ENCODE measurements around the gene EVX1. TPM values are rescaled to one million over a fixed set of nuclear protein-coding genes. Genes with fewer than 3 reads are reported as not detected.

The EVX1 gene
- total RNA-seq, 1 donor from 2014 or later = 0.41 TPM

DNA sequence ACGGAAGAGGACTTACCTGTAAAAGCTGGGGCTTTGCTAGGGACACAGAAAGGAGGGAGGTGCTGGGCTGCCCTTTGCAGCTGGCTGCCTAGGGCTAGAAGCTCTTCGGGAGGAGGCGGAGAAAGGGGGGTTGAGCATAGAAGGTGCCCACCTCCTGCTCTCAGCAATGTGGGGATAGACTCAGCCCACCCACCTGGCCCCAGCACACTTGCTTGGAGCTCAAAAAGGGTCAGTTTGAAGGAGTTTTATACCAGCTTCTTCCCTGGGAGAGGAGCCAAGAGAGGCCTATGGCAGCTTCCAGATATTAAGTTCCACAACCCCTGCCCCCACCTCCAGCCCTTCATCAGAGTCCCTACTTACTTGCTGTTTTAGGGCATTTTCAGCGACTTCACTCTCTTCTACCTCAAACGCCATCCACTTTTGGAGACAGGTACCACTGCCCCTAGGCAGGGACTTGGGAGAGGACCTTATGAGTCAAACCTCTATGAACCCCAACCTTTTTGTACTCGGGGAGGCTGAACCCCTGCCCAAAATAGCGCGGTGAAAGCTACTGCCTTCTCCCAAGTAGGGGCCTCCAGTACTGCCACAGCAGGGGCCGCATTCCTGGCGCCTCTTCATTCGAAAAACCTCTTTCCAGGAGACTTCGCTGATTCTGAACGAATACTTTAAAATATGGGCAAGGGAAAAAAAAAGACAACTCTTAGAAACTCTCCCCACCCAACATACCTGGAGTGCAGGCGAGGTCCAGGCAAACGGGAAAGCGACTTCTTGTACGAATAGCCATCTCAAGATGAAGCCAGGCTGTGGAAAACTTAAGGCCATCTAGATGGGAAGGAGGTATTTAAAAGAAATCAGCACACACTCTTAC, 1.2 kb upstream of the EVX1 start:
- H3K4me3 Mint-ChIP-seq = peak overlapping the region; percentile 46
- no peak overlapping the region for H3K27ac Mint-ChIP-seq
- H3K36me3 Mint-ChIP-seq = peaks cover 3% of the 10 kb centered on the region
- DNase-seq (ENCODE audit: extremely low spot score, unreplicated experiment) = peak; percentile 55
- peaks cover 18% of the 10 kb centered on the region for H3K4me1 Mint-ChIP-seq (ENCODE audit: unreplicated experiment)
- no peaks in the 10 kb centered on the region for H3K9me3 Mint-ChIP-seq
- TF ChIP-seq, protein P1, sequence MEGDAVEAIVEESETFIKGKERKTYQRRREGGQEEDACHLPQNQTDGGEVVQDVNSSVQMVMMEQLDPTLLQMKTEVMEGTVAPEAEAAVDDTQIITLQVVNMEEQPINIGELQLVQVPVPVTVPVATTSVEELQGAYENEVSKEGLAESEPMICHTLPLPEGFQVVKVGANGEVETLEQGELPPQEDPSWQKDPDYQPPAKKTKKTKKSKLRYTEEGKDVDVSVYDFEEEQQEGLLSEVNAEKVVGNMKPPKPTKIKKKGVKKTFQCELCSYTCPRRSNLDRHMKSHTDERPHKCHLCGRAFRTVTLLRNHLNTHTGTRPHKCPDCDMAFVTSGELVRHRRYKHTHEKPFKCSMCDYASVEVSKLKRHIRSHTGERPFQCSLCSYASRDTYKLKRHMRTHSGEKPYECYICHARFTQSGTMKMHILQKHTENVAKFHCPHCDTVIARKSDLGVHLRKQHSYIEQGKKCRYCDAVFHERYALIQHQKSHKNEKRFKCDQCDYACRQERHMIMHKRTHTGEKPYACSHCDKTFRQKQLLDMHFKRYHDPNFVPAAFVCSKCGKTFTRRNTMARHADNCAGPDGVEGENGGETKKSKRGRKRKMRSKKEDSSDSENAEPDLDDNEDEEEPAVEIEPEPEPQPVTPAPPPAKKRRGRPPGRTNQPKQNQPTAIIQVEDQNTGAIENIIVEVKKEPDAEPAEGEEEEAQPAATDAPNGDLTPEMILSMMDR (conservative IDR thresholded peaks at IDR 0.05) = no peak
- H3K27me3 Mint-ChIP-seq = peaks cover 94% of the 10 kb centered on the region

- H3K4me3 Mint-ChIP-seq = peak overlapping the region; percentile 76
- H3K36me3 Mint-ChIP-seq = peaks cover 3% of the 10 kb centered on the region
- H3K27ac Mint-ChIP-seq = peak overlapping the region; percentile 4
- H3K4me1 Mint-ChIP-seq (ENCODE audit: unreplicated experiment) = peaks cover 18% of the 10 kb centered on the region
- H3K9me3 Mint-ChIP-seq = no peaks in the 10 kb centered on the region
- no peak for DNase-seq (ENCODE audit: extremely low spot score, unreplicated experiment)
- H3K27me3 Mint-ChIP-seq = peaks cover 94% of the 10 kb centered on the region
- TF ChIP-seq, protein P1 (conservative IDR thresholded peaks at IDR 0.05) = no peak
Observed at GRCh38 chr7:27242154-27242553, 448 bp upstream of the EVX1 start.

- TF ChIP-seq, protein P1 (conservative IDR thresholded peaks at IDR 0.05) = no peak
- Mint-ChIP-seq H3K4me1 (ENCODE audit: unreplicated experiment) (peaks cover 18% of the 10 kb centered on the region), H3K36me3 (peaks cover 3% of the 10 kb centered on the region), H3K4me3 (peak overlapping the region; percentile 75), H3K27ac (no peak overlapping the region), H3K27me3 (peaks cover 94% of the 10 kb centered on the region), H3K9me3 (no peaks in the 10 kb centered on the region)
- no peak for DNase-seq (ENCODE audit: extremely low spot score, unreplicated experiment)
Observed at GRCh38 chr7:27243340-27244163, 950 bp downstream of the EVX1 start.

DNA sequence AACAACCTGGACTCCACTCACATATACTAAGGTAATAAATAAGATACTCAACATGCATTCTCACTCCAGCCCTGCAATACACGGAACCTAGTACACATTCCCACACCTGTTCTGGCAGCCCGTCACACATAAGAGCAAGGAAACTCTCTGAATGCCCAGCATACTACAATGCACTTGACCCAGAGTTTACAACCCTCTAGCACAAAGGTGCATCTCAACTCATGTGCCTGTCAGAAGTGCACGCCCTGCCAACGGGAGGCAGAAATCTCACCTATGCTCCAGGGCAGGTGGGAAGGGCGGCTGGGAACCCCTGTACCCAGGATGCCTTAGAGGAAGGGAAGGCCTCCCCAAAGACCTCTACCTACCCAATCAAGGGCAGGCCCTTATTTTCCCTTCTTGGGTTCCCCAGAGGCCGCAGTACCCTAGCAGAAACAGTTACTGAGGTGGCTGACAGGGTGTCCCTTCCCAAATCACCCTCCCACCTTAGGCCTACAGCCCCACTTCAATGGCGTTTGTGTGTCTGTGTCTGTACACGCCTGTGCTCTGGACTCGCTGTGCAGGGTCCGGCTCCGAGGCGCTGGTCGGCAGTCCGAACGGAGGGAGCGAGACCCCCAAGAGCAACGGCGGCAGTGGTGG, 2.0 kb downstream of the EVX1 start:
- Mint-ChIP-seq H3K9me3 (no peaks in the 10 kb centered on the region), H3K27ac (peak overlapping the region; percentile 24), H3K4me1 (ENCODE audit: unreplicated experiment) (peaks cover 19% of the 10 kb centered on the region), H3K4me3 (peak overlapping the region; percentile 77), H3K36me3 (peaks cover 3% of the 10 kb centered on the region), H3K27me3 (peaks cover 96% of the 10 kb centered on the region)
- DNase-seq (ENCODE audit: extremely low spot score, unreplicated experiment) = no peak
- TF ChIP-seq, protein P1 (conservative IDR thresholded peaks at IDR 0.05) = no peak

- H3K27me3 Mint-ChIP-seq = peaks cover 96% of the 10 kb centered on the region
- no peak overlapping the region for H3K27ac Mint-ChIP-seq
- TF ChIP-seq, protein P1 (conservative IDR thresholded peaks at IDR 0.05) = no peak
- no peak for DNase-seq (ENCODE audit: extremely low spot score, unreplicated experiment)
- H3K9me3 Mint-ChIP-seq = no peaks in the 10 kb centered on the region
- peaks cover 3% of the 10 kb centered on the region for H3K36me3 Mint-ChIP-seq
- peak overlapping the region; percentile 77 for H3K4me3 Mint-ChIP-seq
- H3K4me1 Mint-ChIP-seq (ENCODE audit: unreplicated experiment) = peaks cover 22% of the 10 kb centered on the region
Observed at GRCh38 chr7:27245124-27245797, 2.7 kb downstream of the EVX1 start.
